AG04450 (cell line): ENCODE data around the gene LARP7. TPM values are rescaled to one million over a fixed set of nuclear protein-coding genes. Genes with fewer than 3 reads are reported as not detected.

ENCODE experiments used
- CTCF ChIA-PET: fragments of 300-600, 350-600 bp; formaldehyde crosslinking; extraction: SDS; loops from one replicate; lab custom pipeline; 2022; ENCODE audit warnings: antibody characterized with exemption, inconsistent platforms; lab: Charles Lee
- POLR2A ChIA-PET: fragments of 350-600 bp; formaldehyde crosslinking; extraction: SDS; loops from one replicate; lab custom pipeline; 2021; ENCODE audit warnings: antibody characterized with exemption, inconsistent platforms; lab: Yijun Ruan, JAX
- DNase-seq: peaks from one replicate; pipeline ENCODE4 v3.0.0-alpha.2; 2011; ENCODE audit warnings: low read depth, low spot score
- H3K27ac ChIP-seq: one replicate; pipeline ENCODE4 v1.5.1; 2012; ENCODE audit warnings: low read depth, low read length, control low read depth
- H3K27me3 ChIP-seq: one replicate; pipeline ENCODE4 v1.6.0; 2012; ENCODE audit warnings: low read length; ENCODE audit not compliant: control insufficient read depth, insufficient read depth
- H3K4me3 ChIP-seq: 2 replicates; pipeline ENCODE4 v1.5.1; 2011; ENCODE audit warnings: mild to moderate bottlenecking, low read depth, low read length, control low read depth
- H3K9me3 ChIP-seq: 2 replicates; pipeline ENCODE4 v1.5.1; 2012; ENCODE audit warnings: low read length; ENCODE audit not compliant: control insufficient read depth, insufficient read depth
- CTCF ChIP-seq: IDR thresholded peaks from 2 replicates; pipeline ENCODE4 v1.5.1; 2011; ENCODE audit warnings: low read depth, low read length, control low read depth, inconsistent platforms
- polyA plus RNA-seq: library from polyadenylated mRNA; depleted of rRNA; stranded (reverse); fragments of >200 nt; gene quantifications from 2 replicates; pipeline ENCODE4 v1.2.3, GENCODE V29; 2011

Gene LARP7
- polyA plus RNA-seq, 1 experiment = 44.2 TPM

- no peak for TF ChIP-seq CTCF
- Histone ChIP-seq H3K27me3 (no peaks in the 10 kb centered on the region), H3K27ac (no peak overlapping the region), H3K9me3 (no peaks in the 10 kb centered on the region), H3K4me3 (no peak overlapping the region)
- POLR2A ChIA-PET = no interaction called here
- CTCF ChIA-PET = interaction anchor here (1.1 to 2.1 kb wide), 3 partner anchors 8 to 120 kb away, joined by 3 to 12 read pairs (median 5); partner anchors contain the start of gene ZGRF1
- no peak for DNase-seq
These were observed 8.8 kb downstream of the LARP7 start for GRCh38 chr4:112645541-112646329.

DNA sequence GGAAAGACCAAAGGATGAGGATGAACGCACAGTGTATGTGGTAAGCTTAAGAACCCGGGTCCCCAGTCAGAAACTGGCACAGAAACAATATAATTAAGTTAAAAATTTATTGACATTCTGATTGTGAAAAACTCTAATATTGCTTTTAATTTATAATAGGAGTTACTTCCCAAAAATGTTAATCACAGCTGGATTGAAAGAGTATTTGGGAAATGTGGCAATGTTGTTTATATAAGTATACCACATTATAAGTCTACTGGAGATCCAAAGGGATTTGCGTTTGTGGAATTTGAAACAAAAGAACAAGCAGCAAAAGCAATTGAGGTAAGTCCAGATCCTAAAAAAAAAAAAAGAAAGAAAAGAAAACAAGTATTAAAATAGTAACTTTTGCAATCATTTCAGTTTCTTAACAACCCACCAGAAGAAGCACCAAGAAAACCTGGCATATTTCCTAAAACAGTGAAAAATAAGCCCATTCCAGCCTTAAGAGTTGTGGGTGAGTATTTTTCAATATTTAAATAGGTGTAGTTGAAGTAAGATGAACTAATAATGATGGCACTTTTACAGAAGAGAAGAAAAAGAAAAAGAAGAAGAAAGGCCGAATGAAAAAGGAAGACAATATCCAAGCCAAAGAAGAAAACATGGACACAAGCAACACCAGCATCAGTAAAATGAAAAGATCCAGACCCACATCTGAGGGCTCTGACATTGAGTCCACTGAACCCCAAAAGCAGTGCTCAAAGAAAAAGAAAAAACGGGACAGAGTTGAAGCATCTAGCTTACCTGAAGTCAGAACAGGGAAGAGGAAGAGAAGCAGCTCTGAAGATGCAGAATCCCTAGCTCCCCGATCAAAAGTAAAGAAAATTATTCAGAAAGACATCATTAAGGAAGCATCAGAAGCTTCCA lies 9.9 kb downstream of the LARP7 start:
- Histone ChIP-seq H3K9me3 (no peaks in the 10 kb centered on the region), H3K27ac (no peak overlapping the region), H3K27me3 (no peaks in the 10 kb centered on the region), H3K4me3 (no peak overlapping the region)
- ChIA-PET POLR2A (no interaction called here), CTCF (interaction anchor here (1.7 to 2.1 kb wide), 2 partner anchors 9 to 119 kb away, joined by 5 to 12 read pairs; no protein-coding TSS in a partner anchor)
- no peak for DNase-seq
- TF ChIP-seq CTCF = no peak

DNA sequence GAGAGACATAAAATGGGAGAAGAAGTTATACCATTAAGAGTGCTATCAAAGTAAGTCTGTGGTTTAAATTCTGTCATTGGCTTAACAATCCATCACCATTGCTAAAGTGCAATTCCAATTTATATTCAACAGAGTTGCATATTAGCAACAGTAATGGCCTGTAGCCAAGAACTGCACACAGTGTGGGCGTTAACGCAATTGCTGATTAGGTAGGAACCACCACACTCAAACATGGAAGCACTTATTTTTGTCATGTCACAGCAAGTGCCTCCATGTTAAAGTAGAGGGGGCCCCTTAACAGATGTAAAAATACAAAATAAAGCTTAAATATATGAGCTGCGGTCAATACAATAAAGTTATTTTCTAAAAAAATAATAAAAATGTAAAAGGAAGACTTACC lies 10.8 kb downstream of the LARP7 start:
- no peaks in the 10 kb centered on the region for H3K27me3 ChIP-seq
- H3K4me3 ChIP-seq = no peak overlapping the region
- no peak for TF ChIP-seq CTCF
- CTCF ChIA-PET = interaction anchor here (1.5 to 1.7 kb wide), 2 partner anchors 10 to 291 kb away, joined by 5 to 6 read pairs; no protein-coding TSS in a partner anchor
- POLR2A ChIA-PET = no interaction called here
- no peaks in the 10 kb centered on the region for H3K9me3 ChIP-seq
- DNase-seq = no peak
- H3K27ac ChIP-seq = no peak overlapping the region

- TF ChIP-seq CTCF = no peak
- DNase-seq = no peak
- Histone ChIP-seq H3K4me3 (no peak overlapping the region), H3K27me3 (no peaks in the 10 kb centered on the region), H3K27ac (no peak overlapping the region), H3K9me3 (no peaks in the 10 kb centered on the region)
- ChIA-PET CTCF (interaction anchor here (0.7 to 1.7 kb wide), 4 partner anchors 11 to 320 kb away, joined by 3 to 6 read pairs (median 4); no protein-coding TSS in a partner anchor), POLR2A (no interaction called here)
These were observed 11.5 kb downstream of the LARP7 start for GRCh38 chr4:112648263-112649054.
